ENCODE measurements around the gene PPP1R15B. TPM values are rescaled to one million over a fixed set of nuclear protein-coding genes. Genes with fewer than 3 reads are reported as not detected.
"Not testable (repeated sequence)": the region's sequence is repeated elsewhere in the genome, so short reads cannot be mapped to it uniquely, and the experiment has no call there.

The PPP1R15B gene
- total RNA-seq, 1 experiment from 2014 or later, result 50.7 TPM

DNA sequence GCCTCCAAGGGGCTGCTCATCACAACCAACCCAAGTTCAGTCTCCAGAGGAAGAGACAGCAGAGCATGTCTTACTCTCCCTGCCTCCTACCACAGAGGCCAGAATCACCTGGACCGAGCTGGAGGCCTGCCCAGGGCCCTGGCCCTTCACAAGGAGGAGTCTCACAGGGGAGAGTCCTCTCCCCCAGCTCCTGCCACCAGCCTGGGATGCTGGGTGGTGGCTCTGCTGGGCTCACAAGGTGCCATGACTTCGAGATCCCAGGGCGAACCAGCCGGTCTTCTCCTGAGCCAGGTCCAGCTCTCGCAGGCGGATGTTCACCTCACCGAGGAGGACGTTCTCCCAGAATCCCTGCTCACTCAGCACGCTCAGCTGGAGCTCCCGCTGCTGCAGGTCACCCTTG lies 13.0 kb upstream of the PPP1R15B start:
- Histone ChIP-seq H3K27ac (ENCODE audit: low read length) (no peak overlapping the region), H3K9ac (ENCODE audit: low read length) (no peak overlapping the region), H3K9me3 (ENCODE audit: low read length) (no peaks in the 10 kb centered on the region), H3K27me3 (ENCODE audit: low read length) (no peaks in the 10 kb centered on the region), H3K4me2 (ENCODE audit: low read length) (no peak overlapping the region), H3K79me2 (ENCODE audit: low read length) (no peaks in the 10 kb centered on the region), H3K36me3 (ENCODE audit: low read depth, low read length) (peaks cover 37% of the 10 kb centered on the region), H4K20me1 (ENCODE audit: low read length) (no peaks in the 10 kb centered on the region), H3K4me1 (ENCODE audit: insufficient read depth, low read length) (peaks cover 31% of the 10 kb centered on the region), H2AFZ (ENCODE audit: low read length) (no peak overlapping the region), H3K9me2 (replicated peaks; ENCODE audit: low read length) (no peaks in the 10 kb centered on the region), H3K4me3 (ENCODE audit: low read length) (no peak overlapping the region), H3F3A (ENCODE audit: low read length, unreplicated experiment) (no peaks in the 10 kb centered on the region)
- BruUV-seq (replicated peaks), result no TSS peak
- DNase-seq, result no peak
- TF ChIP-seq EZH2 (IDR thresholded peaks at IDR 0.05; ENCODE audit: low read length, unreplicated experiment) (no peak), EZH2phosphoT487 (IDR thresholded peaks at IDR 0.05; ENCODE audit: borderline replicate concordance, low read length) (no peak)
- TF ChIP-seq, protein P1, sequence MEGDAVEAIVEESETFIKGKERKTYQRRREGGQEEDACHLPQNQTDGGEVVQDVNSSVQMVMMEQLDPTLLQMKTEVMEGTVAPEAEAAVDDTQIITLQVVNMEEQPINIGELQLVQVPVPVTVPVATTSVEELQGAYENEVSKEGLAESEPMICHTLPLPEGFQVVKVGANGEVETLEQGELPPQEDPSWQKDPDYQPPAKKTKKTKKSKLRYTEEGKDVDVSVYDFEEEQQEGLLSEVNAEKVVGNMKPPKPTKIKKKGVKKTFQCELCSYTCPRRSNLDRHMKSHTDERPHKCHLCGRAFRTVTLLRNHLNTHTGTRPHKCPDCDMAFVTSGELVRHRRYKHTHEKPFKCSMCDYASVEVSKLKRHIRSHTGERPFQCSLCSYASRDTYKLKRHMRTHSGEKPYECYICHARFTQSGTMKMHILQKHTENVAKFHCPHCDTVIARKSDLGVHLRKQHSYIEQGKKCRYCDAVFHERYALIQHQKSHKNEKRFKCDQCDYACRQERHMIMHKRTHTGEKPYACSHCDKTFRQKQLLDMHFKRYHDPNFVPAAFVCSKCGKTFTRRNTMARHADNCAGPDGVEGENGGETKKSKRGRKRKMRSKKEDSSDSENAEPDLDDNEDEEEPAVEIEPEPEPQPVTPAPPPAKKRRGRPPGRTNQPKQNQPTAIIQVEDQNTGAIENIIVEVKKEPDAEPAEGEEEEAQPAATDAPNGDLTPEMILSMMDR (conservative IDR thresholded peaks at IDR 0.05; ENCODE audit: low read depth, low read length), result no peak
- no peak for ATAC-seq
- ChIA-PET CTCF (no interaction called here), POLR2A (ENCODE audit: unreplicated experiment) (no interaction called here)
- intact Hi-C loops (cut with micrococcal nuclease), result no loop called here

DNA sequence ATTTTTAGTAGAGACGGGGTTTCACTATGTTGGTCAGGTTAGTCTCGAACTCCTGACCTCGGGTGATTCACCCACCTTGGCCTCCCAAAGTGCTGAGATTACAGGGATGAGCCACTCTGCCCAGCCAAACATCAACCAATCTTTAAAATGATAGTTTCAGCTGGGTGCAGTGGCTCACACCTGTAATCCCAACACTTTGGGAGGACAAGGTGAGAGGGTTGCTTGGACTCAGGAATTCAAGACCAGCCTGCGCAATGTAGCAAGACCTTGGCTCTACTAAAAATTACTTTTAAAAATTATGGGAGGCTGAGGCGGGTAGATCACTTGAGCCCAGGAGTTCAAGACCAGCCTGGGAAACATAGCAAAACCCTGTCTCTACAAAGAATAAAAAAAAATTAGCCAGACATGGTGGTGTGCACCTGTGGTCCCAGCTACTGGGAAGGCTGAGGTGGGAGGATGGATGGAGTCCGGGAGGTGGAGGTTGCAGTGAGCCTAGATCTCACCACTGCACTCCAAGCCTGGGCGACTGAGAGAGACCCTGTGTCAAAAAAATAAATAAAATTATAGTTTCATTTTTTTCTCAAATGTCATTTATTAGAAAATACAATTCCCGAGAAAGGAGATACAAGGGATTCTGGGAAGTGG lies 10.6 kb upstream of the PPP1R15B start:
- CTCF ChIA-PET, result interaction anchor here (1.3 kb wide), 1 partner anchor 24 kb away, joined by 18 read pairs; no protein-coding TSS in a partner anchor
- H3K27me3 ChIP-seq (ENCODE audit: low read length); H3K4me2 ChIP-seq (ENCODE audit: low read length); DNase-seq; BruUV-seq (replicated peaks); H3K4me3 ChIP-seq (ENCODE audit: low read length); H3F3A ChIP-seq (ENCODE audit: low read length, unreplicated experiment); POLR2A ChIA-PET (ENCODE audit: unreplicated experiment); ATAC-seq; H3K9me2 ChIP-seq (replicated peaks; ENCODE audit: low read length); H2AFZ ChIP-seq (ENCODE audit: low read length); H3K9me3 ChIP-seq (ENCODE audit: low read length); H3K79me2 ChIP-seq (ENCODE audit: low read length); intact Hi-C loops (cut with micrococcal nuclease); H3K9ac ChIP-seq (ENCODE audit: low read length); H4K20me1 ChIP-seq (ENCODE audit: low read length): not testable (repeated sequence)
- peaks cover 22% of the 10 kb centered on the region for H3K36me3 ChIP-seq (ENCODE audit: low read depth, low read length)
- H3K27ac ChIP-seq (ENCODE audit: low read length), result peak overlapping the region; percentile 13
- peaks cover 55% of the 10 kb centered on the region for H3K4me1 ChIP-seq (ENCODE audit: insufficient read depth, low read length)

DNA sequence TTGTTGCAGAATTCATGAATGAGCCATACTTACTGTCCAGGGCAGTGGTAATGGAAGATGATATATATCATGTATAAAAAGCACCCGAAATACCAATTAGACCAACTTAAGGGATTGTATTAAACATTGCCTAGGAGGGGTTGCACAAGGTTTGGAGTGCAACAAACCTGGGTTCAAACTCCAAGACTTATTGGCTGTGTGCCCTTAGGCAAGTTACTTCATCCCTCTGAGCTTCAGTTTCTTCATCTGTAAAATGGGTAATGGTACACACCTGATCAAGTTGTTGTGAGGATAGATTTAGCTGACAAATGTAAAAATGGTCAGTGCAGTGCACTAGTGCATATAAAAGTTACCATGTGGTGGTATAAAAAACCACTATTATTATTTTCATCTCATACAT lies 9.8 kb upstream of the PPP1R15B start:
- H3K9me3 ChIP-seq (ENCODE audit: low read length), result no peaks in the 10 kb centered on the region
- DNase-seq, result no peak
- H4K20me1 ChIP-seq (ENCODE audit: low read length), result no peaks in the 10 kb centered on the region
- CTCF ChIA-PET, result interaction anchor here (1.3 kb wide), 1 partner anchor 23 kb away, joined by 18 read pairs; no protein-coding TSS in a partner anchor
- POLR2A ChIA-PET (ENCODE audit: unreplicated experiment), result no interaction called here
- no peak overlapping the region for H3K27ac ChIP-seq (ENCODE audit: low read length)
- intact Hi-C loops (cut with micrococcal nuclease), result no loop called here
- H3K4me2 ChIP-seq (ENCODE audit: low read length), result no peak overlapping the region
- no peak overlapping the region for H3K4me3 ChIP-seq (ENCODE audit: low read length)
- peaks cover 55% of the 10 kb centered on the region for H3K4me1 ChIP-seq (ENCODE audit: insufficient read depth, low read length)
- no peak overlapping the region for H3K9ac ChIP-seq (ENCODE audit: low read length)
- BruUV-seq (replicated peaks), result no TSS peak
- no peak for ATAC-seq
- H3K36me3 ChIP-seq (ENCODE audit: low read depth, low read length), result peaks cover 20% of the 10 kb centered on the region
- peaks cover under 1% of the 10 kb centered on the region; the same call in 1 of the 2 replicates for H3K79me2 ChIP-seq (ENCODE audit: low read length)
- no peak overlapping the region for H2AFZ ChIP-seq (ENCODE audit: low read length)
- no peaks in the 10 kb centered on the region for H3K27me3 ChIP-seq (ENCODE audit: low read length)
- TF ChIP-seq EZH2phosphoT487 (IDR thresholded peaks at IDR 0.05; ENCODE audit: borderline replicate concordance, low read length), result no peak
- no peaks in the 10 kb centered on the region for H3K9me2 ChIP-seq (replicated peaks; ENCODE audit: low read length)
- peaks cover 10% of the 10 kb centered on the region for H3F3A ChIP-seq (ENCODE audit: low read length, unreplicated experiment)

Measured in PC-3 (cell line).